ENCODE results near the gene GPATCH4.

DNA sequence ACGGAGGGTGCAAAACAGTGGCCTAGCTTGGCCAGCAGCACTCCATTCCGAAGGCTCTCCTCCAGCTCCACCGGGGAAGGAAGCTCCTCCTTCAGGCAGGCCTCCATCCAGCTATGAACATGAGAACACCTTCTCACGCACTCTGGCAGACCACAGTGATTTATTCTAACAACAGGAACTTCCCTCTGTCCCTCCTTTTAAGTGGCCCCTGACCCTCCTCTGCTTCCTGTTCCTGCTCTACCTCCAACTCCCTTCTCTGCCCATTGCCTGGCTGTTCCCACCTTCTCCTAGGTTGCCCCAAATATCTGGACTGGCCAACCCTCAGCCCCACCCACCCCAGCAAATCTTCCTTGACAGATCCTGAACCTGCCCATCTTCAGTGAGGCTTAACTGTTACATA is 34.8 kb downstream of the GPATCH4 start:
- TF ChIP-seq, protein P1, sequence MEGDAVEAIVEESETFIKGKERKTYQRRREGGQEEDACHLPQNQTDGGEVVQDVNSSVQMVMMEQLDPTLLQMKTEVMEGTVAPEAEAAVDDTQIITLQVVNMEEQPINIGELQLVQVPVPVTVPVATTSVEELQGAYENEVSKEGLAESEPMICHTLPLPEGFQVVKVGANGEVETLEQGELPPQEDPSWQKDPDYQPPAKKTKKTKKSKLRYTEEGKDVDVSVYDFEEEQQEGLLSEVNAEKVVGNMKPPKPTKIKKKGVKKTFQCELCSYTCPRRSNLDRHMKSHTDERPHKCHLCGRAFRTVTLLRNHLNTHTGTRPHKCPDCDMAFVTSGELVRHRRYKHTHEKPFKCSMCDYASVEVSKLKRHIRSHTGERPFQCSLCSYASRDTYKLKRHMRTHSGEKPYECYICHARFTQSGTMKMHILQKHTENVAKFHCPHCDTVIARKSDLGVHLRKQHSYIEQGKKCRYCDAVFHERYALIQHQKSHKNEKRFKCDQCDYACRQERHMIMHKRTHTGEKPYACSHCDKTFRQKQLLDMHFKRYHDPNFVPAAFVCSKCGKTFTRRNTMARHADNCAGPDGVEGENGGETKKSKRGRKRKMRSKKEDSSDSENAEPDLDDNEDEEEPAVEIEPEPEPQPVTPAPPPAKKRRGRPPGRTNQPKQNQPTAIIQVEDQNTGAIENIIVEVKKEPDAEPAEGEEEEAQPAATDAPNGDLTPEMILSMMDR (conservative IDR thresholded peaks at IDR 0.05 in 1 of 2, IDR thresholded peaks at IDR 0.05 in 1 of 2; ENCODE audit: low read depth in 1 of 2, low read length in 2 of 2) = no peak
- no peak for TF ChIP-seq EZH2 (IDR thresholded peaks at IDR 0.05; ENCODE audit: low read length, missing control alignments)
